ENCODE results near the gene OR5H6. TPM values are rescaled to one million over a fixed set of nuclear protein-coding genes. Genes with fewer than 3 reads are reported as not detected.

Gene OR5H6
- total RNA-seq, 1 donor from 2014 or later = not detected

Other genes starting within 250 kb of the OR5H6 start
- gene GABRR3, start 228.9 kb upstream of the OR5H6 start, total RNA-seq = not detected in 2 replicates
- gene OR5AC2, start 177.1 kb upstream of the OR5H6 start, total RNA-seq = not detected in 2 replicates
- gene OR5H1, start 133.5 kb upstream of the OR5H6 start, total RNA-seq = not detected in 2 replicates
- not detected in 2 replicates for gene OR5H14, start 116.8 kb upstream of the OR5H6 start, total RNA-seq
- not detected in 2 replicates for gene OR5H15, start 97.5 kb upstream of the OR5H6 start, total RNA-seq
- not detected in 2 replicates for gene OR5H2, start 18.3 kb downstream of the OR5H6 start, total RNA-seq
- gene OR5K4, start 89.6 kb downstream of the OR5H6 start, total RNA-seq = not detected in 2 replicates
- not detected in 2 replicates for gene OR5K3, start 126.4 kb downstream of the OR5H6 start, total RNA-seq
- not detected in 2 replicates for gene OR5K1, start 199.0 kb downstream of the OR5H6 start, total RNA-seq
- gene OR5K2, start 233.4 kb downstream of the OR5H6 start, total RNA-seq = not detected in 2 replicates